H1 (cell line): ENCODE measurements around the gene UNC13D. TPM values are rescaled to one million over a fixed set of nuclear protein-coding genes. Genes with fewer than 3 reads are reported as not detected.

Experiments
- CTCF ChIA-PET: fragments of 300-600 bp; sonication (Branson Sonifier 250); formaldehyde crosslinking; loops from one replicate; lab custom pipeline; 2021; ENCODE audit not compliant: partially characterized antibody; lab: Charles Lee
- POLR2A ChIA-PET: fragments of 300-600 bp; sonication (Branson Sonifier 250); formaldehyde crosslinking; loops from one replicate; lab custom pipeline; 2021; ENCODE audit warnings: inconsistent platforms; ENCODE audit not compliant: partially characterized antibody; lab: Charles Lee
- DNase-seq, 2 experiments: peaks; one replicate each; pipeline versions ENCODE4 v3.0.0 to v3.0.0-alpha.2; 2010 to 2022; ENCODE audit warnings: low spot score in 2 of 2, low read depth in 1 of 2, mixed read lengths in 1 of 2
- FAIRE-seq: peaks from 2 replicates; lab custom pipeline; 2011; peaks lifted over from hg19 to GRCh38; lab: Jason Lieb, UNC
- H2AFZ ChIP-seq: 2 replicates; pipeline ENCODE4 v1.8.1; 2012; ENCODE audit warnings: low read length, inconsistent platforms
- H2AK5ac ChIP-seq: 2 replicates; pipeline ENCODE4 v1.6.1; 2013; ENCODE audit warnings: low read depth, low read length
- H2BK120ac ChIP-seq: replicated peaks from 2 replicates; pipeline ENCODE3; 2013; ENCODE audit warnings: low read depth, low read length, inconsistent platforms
- H2BK12ac ChIP-seq: 2 replicates; pipeline ENCODE4 v1.6.1; 2013; ENCODE audit warnings: low read depth, low read length
- H2BK15ac ChIP-seq: 2 replicates; pipeline ENCODE4 v1.6.1; 2013; ENCODE audit warnings: low read length
- H2BK20ac ChIP-seq: 2 replicates; pipeline ENCODE4 v1.6.1; 2013; ENCODE audit warnings: low read length
- H2BK5ac ChIP-seq: 2 replicates; pipeline ENCODE4 v1.6.1; 2013; ENCODE audit warnings: low read depth, low read length
- H3K14ac ChIP-seq: 2 replicates; pipeline ENCODE4 v1.6.1; 2013; ENCODE audit warnings: inconsistent platforms; ENCODE audit not compliant: insufficient read length
- H3K18ac ChIP-seq: 2 replicates; pipeline ENCODE4 v1.6.1; 2013; ENCODE audit warnings: low read length; ENCODE audit errors: extremely low read depth
- H3K23ac ChIP-seq: 2 replicates; pipeline ENCODE4 v1.6.1; 2013; ENCODE audit warnings: inconsistent platforms; ENCODE audit not compliant: insufficient read length
- H3K23me2 ChIP-seq: 2 replicates; pipeline ENCODE4 v1.6.1; 2013; ENCODE audit warnings: low read depth, low read length
- H3K27ac ChIP-seq: 2 replicates; pipeline ENCODE4 v1.6.1; 2011; ENCODE audit warnings: low read depth, low read length, inconsistent platforms
- H3K27me3 ChIP-seq, 4 experiments: replicated peaks in 1 of 4; 1 replicate in 1 of 4; 2 replicates in 3 of 4; pipeline versions ENCODE4 v1.6.1 to v1.8.1; 2011 to 2013; ENCODE audit warnings: low read length in 3 of 4, mild to moderate bottlenecking in 3 of 4, inconsistent platforms in 2 of 4, mixed read lengths in 2 of 4, moderate library complexity in 1 of 4; ENCODE audit not compliant: control insufficient read depth in 3 of 4, insufficient read depth in 3 of 4; ENCODE audit errors: extremely low read depth in 1 of 4
- H3K36me3 ChIP-seq, 4 experiments: 2 replicates each; pipeline versions ENCODE4 v1.6.1 to v1.8.1; 2011 to 2013; ENCODE audit warnings: mild to moderate bottlenecking in 4 of 4, low read length in 3 of 4, moderate library complexity in 2 of 4, control low read depth in 1 of 4, inconsistent platforms in 1 of 4; ENCODE audit not compliant: insufficient read depth in 4 of 4, control insufficient read depth in 2 of 4
- H3K4ac ChIP-seq: replicated peaks from 2 replicates; pipeline ENCODE3; 2013; ENCODE audit warnings: low read length, low read depth, mixed read lengths, inconsistent platforms; ENCODE audit not compliant: insufficient read length
- H3K4me1 ChIP-seq, 4 experiments: replicated peaks in 1 of 4; 1 replicate in 1 of 4; 2 replicates in 3 of 4; pipeline versions ENCODE4 v1.6.1 to v1.8.1; 2011 to 2013; ENCODE audit warnings: low read length in 3 of 4, inconsistent platforms in 2 of 4, mixed read lengths in 1 of 4; ENCODE audit not compliant: insufficient read depth in 4 of 4, control insufficient read depth in 3 of 4
- H3K4me2 ChIP-seq, 2 experiments: 2 replicates each; pipeline versions ENCODE4 v1.6.1 to v1.8.1; 2011 to 2013; ENCODE audit warnings: low read depth in 2 of 2, low read length in 2 of 2, control low read depth in 1 of 2, inconsistent platforms in 1 of 2, mild to moderate bottlenecking in 1 of 2; ENCODE audit not compliant: insufficient read depth in 1 of 2
- H3K4me3 ChIP-seq, 4 experiments: fragments of 200-600, 300-600 bp in 1 of 4; sonication (generic), shearing (Covaris generic), sonication (Bioruptor Twin) in 1 of 4; 2 replicates each; pipeline versions ENCODE4 v1.5.1 to v1.8.1; 2011 to 2016; ENCODE audit warnings: low read length in 4 of 4, low read depth in 3 of 4, control low read depth in 2 of 4, inconsistent platforms in 2 of 4, mild to moderate bottlenecking in 2 of 4, mixed read lengths in 1 of 4, moderate library complexity in 1 of 4; ENCODE audit not compliant: insufficient read depth in 2 of 4; ENCODE audit errors: extremely low read depth in 1 of 4
- H3K56ac ChIP-seq: replicated peaks from 2 replicates; pipeline ENCODE3; 2013; ENCODE audit warnings: low read depth, mild to moderate bottlenecking, mixed read lengths, low read length, inconsistent platforms; ENCODE audit not compliant: insufficient read length
- H3K79me1 ChIP-seq: 2 replicates; pipeline ENCODE4 v1.6.1; 2013; ENCODE audit warnings: low read depth, low read length, control low read depth
- H3K79me2 ChIP-seq, 2 experiments: 2 replicates each; pipeline versions ENCODE4 v1.6.1 to v1.8.1; 2012 to 2013; ENCODE audit warnings: low read length in 2 of 2, mild to moderate bottlenecking in 2 of 2, inconsistent platforms in 1 of 2; ENCODE audit not compliant: insufficient read depth in 2 of 2, control insufficient read depth in 1 of 2
- H3K9ac ChIP-seq, 4 experiments: replicated peaks in 1 of 4; 1 replicate in 1 of 4; 2 replicates in 3 of 4; pipeline versions ENCODE4 v1.6.1 to v1.8.1; 2011 to 2013; ENCODE audit warnings: low read depth in 3 of 4, low read length in 3 of 4, control low read depth in 2 of 4, mild to moderate bottlenecking in 2 of 4, moderate library complexity in 2 of 4, inconsistent platforms in 1 of 4; ENCODE audit errors: extremely low read depth in 1 of 4
- H3K9me3 ChIP-seq, 2 experiments: 2 replicates each; pipeline versions ENCODE4 v1.6.1 to v1.8.1; 2012 to 2013; ENCODE audit warnings: mild to moderate bottlenecking in 2 of 2, moderate library complexity in 2 of 2, control low read depth in 1 of 2, inconsistent platforms in 1 of 2, low read depth in 1 of 2, low read length in 1 of 2, mixed read lengths in 1 of 2; ENCODE audit not compliant: insufficient read depth in 2 of 2
- H4K20me1 ChIP-seq, 2 experiments: replicated peaks in 1 of 2; 2 replicates each; pipeline versions ENCODE3 to v1.8.1; 2011 to 2013; ENCODE audit warnings: inconsistent platforms in 2 of 2, low read length in 2 of 2, mild to moderate bottlenecking in 1 of 2; ENCODE audit not compliant: insufficient read depth in 2 of 2, control insufficient read depth in 1 of 2
- H4K5ac ChIP-seq: 2 replicates; pipeline ENCODE4 v1.6.1; 2013; ENCODE audit warnings: low read length, low read depth, mixed read lengths, inconsistent platforms; ENCODE audit not compliant: insufficient read length
- H4K8ac ChIP-seq: 2 replicates; pipeline ENCODE4 v1.8.0; 2013; ENCODE audit warnings: mild to moderate bottlenecking, moderate library complexity, low read length, inconsistent platforms; ENCODE audit not compliant: insufficient read depth; ENCODE audit errors: extremely low read depth
- H4K91ac ChIP-seq: replicated peaks from 2 replicates; pipeline ENCODE3; 2013; ENCODE audit warnings: low read length, mixed read lengths, inconsistent platforms; ENCODE audit not compliant: insufficient read length
- ATF3 ChIP-seq: IDR thresholded peaks from 2 replicates; pipeline ENCODE4 v1.6.1; 2011; ENCODE audit warnings: low read depth, mild to moderate bottlenecking, low read length; ENCODE audit not compliant: insufficient read depth
- CBX5 ChIP-seq: fragments of 300-800, 300-1000 bp; sonication (generic); IDR thresholded peaks from 2 replicates; pipeline ENCODE4 v1.7.1; 2016; ENCODE audit warnings: antibody characterized with exemption, low read length, low read depth
- EP300 ChIP-seq, 2 experiments: IDR thresholded peaks; 1 replicate in 1 of 2; 2 replicates in 1 of 2; pipeline ENCODE4 v1.6.1; 2011 to 2012; ENCODE audit warnings: low read depth in 2 of 2, low read length in 2 of 2, mild to moderate bottlenecking in 2 of 2, borderline replicate concordance in 1 of 2, inconsistent platforms in 1 of 2, moderate library complexity in 1 of 2
- KDM4A ChIP-seq: IDR thresholded peaks from one replicate; pipeline ENCODE4 v1.7.1; 2012; ENCODE audit warnings: low read depth, mild to moderate bottlenecking, moderate library complexity, low read length, inconsistent platforms; ENCODE audit not compliant: severe bottlenecking
- KDM5A ChIP-seq: fragments of 200-600 bp; IDR thresholded peaks from 2 replicates; pipeline ENCODE4 v1.7.1; 2012; ENCODE audit warnings: mild to moderate bottlenecking, low read length, inconsistent platforms, mixed read lengths
- POU5F1 ChIP-seq: IDR thresholded peaks from 2 replicates; pipeline ENCODE4 v1.6.1; 2011; ENCODE audit warnings: low read depth, mild to moderate bottlenecking, low read length, moderate library complexity
- RFX5 ChIP-seq: IDR thresholded peaks from 2 replicates; pipeline ENCODE4 v1.6.1; 2011; ENCODE audit warnings: low read depth, low read length, improper control_type of control experiment, borderline replicate concordance
- SIRT6 ChIP-seq: IDR thresholded peaks from one replicate; pipeline ENCODE4 v1.7.1; 2012; ENCODE audit warnings: low read length, inconsistent platforms
- SP1 ChIP-seq: IDR thresholded peaks from 2 replicates; pipeline ENCODE4 v1.6.1; 2011; ENCODE audit warnings: low read depth, low read length
- SP4 ChIP-seq: IDR thresholded peaks from 2 replicates; pipeline ENCODE4 v1.6.1; 2012; ENCODE audit warnings: low read length, inconsistent platforms
- ZNF274 ChIP-seq: IDR thresholded peaks from 2 replicates; pipeline ENCODE4 v1.7.0; 2012; ENCODE audit warnings: low read length, borderline replicate concordance; ENCODE audit errors: extremely low read depth
- WGBS, 2 experiments: shearing (Covaris generic) in 1 of 2; methylation state at CpG; one replicate each; pipeline versions ENCODE4 v1.1.6 to v1.1.7; 2013 to 2015; ENCODE audit warnings: low lambda C conversion rate in 2 of 2, mixed read lengths in 2 of 2, inconsistent platforms in 1 of 2, low coverage in 1 of 2, missing lambda C conversion rate in 1 of 2; ENCODE audit not compliant: insufficient replicate concordance in 2 of 2, insufficient coverage in 1 of 2, insufficient read length in 1 of 2; ENCODE audit errors: extremely low coverage in 1 of 2, missing lambda C conversion rate in 1 of 2; 5-methylcytosine and 5-hydroxymethylcytosine counted together
- polyA plus RNA-seq, 7 experiments: library from polyadenylated mRNA; depleted of rRNA in 3 of 7; stranded (reverse) in 5 of 7; unstranded in 2 of 7; fragments of >200 nt in 5 of 7; fragments of 200-250 nt in 2 of 7; gene quantifications; 1 replicate in 5 of 7; 2 replicates in 1 of 7; 4 replicates in 1 of 7; pipeline versions ENCODE4 v1.2.1 to v1.2.3, GENCODE V29; 2011 to 2013; ENCODE audit warnings: missing spikeins in 2 of 7, mixed read lengths in 2 of 7
- total RNA-seq: library from RNA; stranded (reverse); fragmentation: NEBNext Ultra II Directional; extraction: Animal tissue kit (Norgen Biotek cat#: 25700); gene quantifications from 2 replicates; pipeline ENCODE4 v1.2.1, GENCODE V29; 2021

UNC13D gene
- total and polyA plus RNA-seq, 2 of the 8 experiments (the other 6 are each of a cell fraction or from before 2014, with no cell fraction given), result 3.6 to 8.4 TPM

DNA sequence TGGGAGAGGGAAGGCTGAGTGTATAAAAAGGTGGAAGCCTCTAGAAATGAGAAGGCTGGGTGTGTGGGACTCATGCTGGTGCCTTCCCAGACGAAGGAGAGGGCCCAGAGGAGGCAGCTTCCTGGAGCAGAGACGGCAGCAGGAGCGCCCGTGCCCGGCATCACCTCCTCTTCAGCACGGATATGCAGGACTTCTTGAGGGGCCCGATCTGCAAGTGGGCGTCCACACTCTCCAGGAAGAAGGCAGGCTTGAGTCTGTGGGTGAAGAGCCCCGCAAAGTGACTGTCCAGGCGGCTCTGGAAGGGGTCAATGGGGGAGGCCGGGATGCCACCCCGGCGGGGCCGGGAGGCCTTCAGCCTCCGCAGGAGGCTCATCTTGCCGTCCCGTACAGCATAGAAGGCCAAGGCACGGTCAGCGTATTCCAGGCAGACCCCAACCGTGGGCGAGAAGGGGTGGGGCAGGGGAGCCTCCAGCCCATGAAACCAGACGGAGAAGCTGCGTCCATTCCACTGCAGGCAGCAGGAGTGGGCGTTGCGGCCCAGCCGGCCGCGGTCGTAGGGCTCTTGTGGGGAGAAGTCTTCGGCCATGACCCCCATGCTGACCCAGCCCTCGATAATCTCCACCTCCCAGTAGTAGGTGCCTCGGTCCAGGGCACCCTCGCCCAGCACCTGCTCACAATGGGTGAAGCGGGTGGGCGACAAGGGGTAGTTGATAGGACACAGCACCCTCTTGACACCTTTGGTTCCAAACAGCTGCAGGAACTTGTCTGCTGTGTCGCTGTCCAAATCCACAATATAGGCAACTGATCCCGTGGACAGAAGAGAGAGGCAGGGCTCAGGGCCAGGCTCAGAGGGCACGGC is 30.3 kb upstream of the UNC13D start:
- Histone ChIP-seq H2BK5ac (no peak overlapping the region), H3K56ac (no peak overlapping the region), H3K36me3 (no peaks in the 10 kb centered on the region), H4K91ac (no peak overlapping the region), H2BK15ac (no peak overlapping the region), H3K79me2 (no peaks in the 10 kb centered on the region), H3K4ac (no peak overlapping the region), H4K5ac (no peak overlapping the region), H3K4me3 (no peak overlapping the region), H3K4me1 (peaks cover 0 to 27% (median 13%) of the 10 kb centered on the region in 4 experiments; a peak in 6 of 7 replicates), H2BK120ac (no peak overlapping the region), H2BK20ac (no peak overlapping the region), H3K9me3 (no peaks in the 10 kb centered on the region), H2AK5ac (no peak overlapping the region), H3K18ac (no peak overlapping the region), H2AFZ (no peak overlapping the region), H3K9ac (no peak overlapping the region), H4K20me1 (no peaks in the 10 kb centered on the region), H3K79me1 (no peaks in the 10 kb centered on the region), H2BK12ac (no peak overlapping the region), H3K27ac (no peak overlapping the region), H3K27me3 (peaks cover 10 to 31% (median 24%) of the 10 kb centered on the region in 4 experiments), H3K23me2 (peaks cover 15% of the 10 kb centered on the region; the same call in 1 of the 2 replicates), H4K8ac (no peak overlapping the region), H3K23ac (no peak overlapping the region), H3K4me2 (no peak overlapping the region), H3K14ac (no peak overlapping the region)
- POLR2A ChIA-PET, result interaction anchor here (1.0 to 12.1 kb wide), 9 partner anchors 11 to 99 kb away, joined by 3 to 143 read pairs (median 3); partner anchors contain the start of genes TRIM65, UNK and WBP2
- DNase-seq (no peak), FAIRE-seq (no peak)
- 94% methylated on average over 33 of the region's 38 CpGs; no CpG with 5 or more reads in 1 of the 2 experiments for WGBS, 2 experiments
- CTCF ChIA-PET, result interaction anchor here (0.6 to 11.3 kb wide), 16 partner anchors 13 to 515 kb away, joined by 3 to 157 read pairs (median 6); partner anchors contain the start of genes MRPL38, TRIM65 and WBP2
- TF ChIP-seq ZNF274 (no peak), SIRT6 (no peak), POU5F1 (no peak), EP300 (IDR thresholded peaks at IDR 0.05; ENCODE audit: borderline replicate concordance in 1 of 2, low read depth in 2 of 2, low read length in 2 of 2) (no peak), SP4 (no peak), KDM5A (no peak), KDM4A (no peak), ATF3 (no peak), RFX5 (no peak), CBX5 (no peak), SP1 (no peak)
